Endothelial cell of umbilical vein (primary cell): ENCODE data around the gene CYP27A1.

ENCODE experiments used
- CTCF ChIP-seq, 2 donors: IDR thresholded peaks; 1 replicate in 1 of 2; 2 replicates in 1 of 2; pipeline ENCODE4 v1.5.1; 2011; ENCODE audit warnings: low read length in 2 of 2, mild to moderate bottlenecking in 2 of 2, moderate library complexity in 2 of 2, control low read depth in 1 of 2, inconsistent platforms in 1 of 2, low read depth in 1 of 2; ENCODE audit not compliant: insufficient read depth in 1 of 2; ENCODE audit errors: extremely low read depth in 1 of 2
- EZH2 ChIP-seq: IDR thresholded peaks from 2 replicates; pipeline ENCODE4 v1.6.1; 2012; ENCODE audit warnings: borderline replicate concordance, low read depth, mild to moderate bottlenecking, moderate library complexity, low read length, inconsistent platforms; ENCODE audit not compliant: severe bottlenecking
- POLR2A ChIP-seq: IDR thresholded peaks from 2 replicates; pipeline ENCODE4 v1.6.1; 2012; ENCODE audit warnings: low read depth, mild to moderate bottlenecking, control low read depth, low read length
- POLR2AphosphoS5 ChIP-seq: IDR thresholded peaks from 2 replicates; pipeline ENCODE4 v1.6.1; 2012; ENCODE audit warnings: low read depth, mild to moderate bottlenecking, control low read depth, low read length, moderate library complexity; ENCODE audit not compliant: insufficient read depth
- TF ChIP-seq, protein P1 (sequence below): IDR thresholded peaks from 2 replicates; pipeline ENCODE4 v1.6.1; 2011; ENCODE audit not compliant: insufficient read depth, insufficient read length

GRCh38 chr2:218799990-218800389 is 18.0 kb downstream of the CYP27A1 start:
- TF ChIP-seq POLR2A (no peak), CTCF (IDR thresholded peaks at IDR 0.05; ENCODE audit: extremely low read depth in 1 of 2, insufficient read depth in 1 of 2, low read depth in 1 of 2, low read length in 2 of 2) (no peak), POLR2AphosphoS5 (no peak), EZH2 (no peak)
- TF ChIP-seq, protein P1, sequence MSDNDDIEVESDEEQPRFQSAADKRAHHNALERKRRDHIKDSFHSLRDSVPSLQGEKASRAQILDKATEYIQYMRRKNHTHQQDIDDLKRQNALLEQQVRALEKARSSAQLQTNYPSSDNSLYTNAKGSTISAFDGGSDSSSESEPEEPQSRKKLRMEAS, result no peak
